Fibroblast of lung (primary cell): ENCODE measurements around the gene POLR2E.

Experiments used
- EZH2 ChIP-seq: IDR thresholded peaks from 2 replicates; pipeline ENCODE4 v1.5.1; 2012; ENCODE audit warnings: low read length, control low read depth, mild to moderate bottlenecking; ENCODE audit errors: missing control alignments
- TF ChIP-seq, protein P1 (sequence below), 2 donors: IDR thresholded peaks in 1 of 2; conservative IDR thresholded peaks in 1 of 2; 1 replicate in 1 of 2; 2 replicates in 1 of 2; pipeline ENCODE4 v1.5.1; 2011 to 2012; ENCODE audit warnings: low read length in 2 of 2, control low read depth in 1 of 2, inconsistent platforms in 1 of 2, low read depth in 1 of 2, mild to moderate bottlenecking in 1 of 2

DNA sequence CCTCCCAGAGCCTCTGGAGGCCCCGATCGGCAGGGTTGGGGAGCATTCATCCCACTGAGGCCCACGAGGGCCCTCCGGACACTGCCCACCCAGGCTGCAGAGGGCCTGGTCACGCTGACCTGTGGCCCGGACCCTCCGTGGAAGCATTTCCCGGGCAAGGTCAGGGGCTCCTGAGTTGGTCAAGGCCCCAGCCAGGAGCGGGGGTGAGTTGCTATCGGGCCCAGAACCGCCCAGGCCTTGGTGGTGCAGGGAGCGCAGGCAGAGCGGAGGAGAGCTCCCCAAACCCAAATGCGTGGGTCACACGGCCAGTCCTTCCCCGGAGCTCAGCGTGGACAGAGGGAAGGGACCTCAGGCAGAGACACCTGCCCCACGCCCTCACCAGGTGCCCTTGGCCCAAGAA lies 34.4 kb upstream of the POLR2E start:
- TF ChIP-seq, protein P1, sequence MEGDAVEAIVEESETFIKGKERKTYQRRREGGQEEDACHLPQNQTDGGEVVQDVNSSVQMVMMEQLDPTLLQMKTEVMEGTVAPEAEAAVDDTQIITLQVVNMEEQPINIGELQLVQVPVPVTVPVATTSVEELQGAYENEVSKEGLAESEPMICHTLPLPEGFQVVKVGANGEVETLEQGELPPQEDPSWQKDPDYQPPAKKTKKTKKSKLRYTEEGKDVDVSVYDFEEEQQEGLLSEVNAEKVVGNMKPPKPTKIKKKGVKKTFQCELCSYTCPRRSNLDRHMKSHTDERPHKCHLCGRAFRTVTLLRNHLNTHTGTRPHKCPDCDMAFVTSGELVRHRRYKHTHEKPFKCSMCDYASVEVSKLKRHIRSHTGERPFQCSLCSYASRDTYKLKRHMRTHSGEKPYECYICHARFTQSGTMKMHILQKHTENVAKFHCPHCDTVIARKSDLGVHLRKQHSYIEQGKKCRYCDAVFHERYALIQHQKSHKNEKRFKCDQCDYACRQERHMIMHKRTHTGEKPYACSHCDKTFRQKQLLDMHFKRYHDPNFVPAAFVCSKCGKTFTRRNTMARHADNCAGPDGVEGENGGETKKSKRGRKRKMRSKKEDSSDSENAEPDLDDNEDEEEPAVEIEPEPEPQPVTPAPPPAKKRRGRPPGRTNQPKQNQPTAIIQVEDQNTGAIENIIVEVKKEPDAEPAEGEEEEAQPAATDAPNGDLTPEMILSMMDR (conservative IDR thresholded peaks at IDR 0.05 in 1 of 2, IDR thresholded peaks at IDR 0.05 in 1 of 2; ENCODE audit: low read depth in 1 of 2, low read length in 2 of 2) = no peak
- no peak for TF ChIP-seq EZH2
